H9 (cell line): ENCODE measurements around the gene PGLYRP4. TPM values are rescaled to one million over a fixed set of nuclear protein-coding genes. Genes with fewer than 3 reads are reported as not detected.
A peak's percentile ranks its signal among the peaks of the same experiment; 100 is the strongest.

Source experiments
- DNase-seq: peaks from one replicate; pipeline ENCODE4 v3.0.0-alpha.2; 2017
- H2AFZ ChIP-seq: one replicate; pipeline ENCODE4 v1.6.1; 2013; ENCODE audit warnings: mild to moderate bottlenecking, low read length, control low read depth, moderate library complexity
- H2AK5ac ChIP-seq: 2 replicates; pipeline ENCODE4 v1.6.1; 2013; ENCODE audit warnings: low read length, control low read depth, mixed read lengths; ENCODE audit not compliant: insufficient read length
- H2BK120ac ChIP-seq: one replicate; pipeline ENCODE4 v1.6.1; 2013; ENCODE audit warnings: low read depth, mild to moderate bottlenecking, low read length, control low read depth, inconsistent platforms; ENCODE audit not compliant: poor library complexity, severe bottlenecking
- H2BK12ac ChIP-seq: 2 replicates; pipeline ENCODE4 v1.6.1; 2013; ENCODE audit warnings: low read length, control low read depth, mixed read lengths, low read depth; ENCODE audit not compliant: insufficient read length
- H2BK15ac ChIP-seq: 2 replicates; pipeline ENCODE4 v1.6.1; 2013; ENCODE audit warnings: low read depth, low read length, control low read depth
- H2BK20ac ChIP-seq: one replicate; pipeline ENCODE4 v1.6.1; 2013; ENCODE audit warnings: low read depth, mild to moderate bottlenecking, low read length, control low read depth, inconsistent platforms; ENCODE audit not compliant: poor library complexity, severe bottlenecking
- H2BK5ac ChIP-seq: 2 replicates; pipeline ENCODE4 v1.6.1; 2013; ENCODE audit warnings: low read length, control low read depth, mixed read lengths; ENCODE audit not compliant: insufficient read length
- H3K14ac ChIP-seq: 2 replicates; pipeline ENCODE4 v1.6.1; 2013; ENCODE audit warnings: low read length, control low read depth; ENCODE audit not compliant: insufficient read depth
- H3K18ac ChIP-seq: 2 replicates; pipeline ENCODE4 v1.6.1; 2013; ENCODE audit warnings: low read depth, mild to moderate bottlenecking, mixed read lengths, low read length, control low read depth; ENCODE audit not compliant: insufficient read length
- H3K23ac ChIP-seq: 2 replicates; pipeline ENCODE4 v1.6.1; 2013; ENCODE audit warnings: low read length, control low read depth, mixed read lengths, low read depth; ENCODE audit not compliant: insufficient read length
- H3K23me2 ChIP-seq: 2 replicates; pipeline ENCODE4 v1.6.1; 2013; ENCODE audit warnings: low read depth, mild to moderate bottlenecking, mixed read lengths, low read length, control low read depth; ENCODE audit not compliant: insufficient read length, poor library complexity, severe bottlenecking
- H3K27ac ChIP-seq: 2 replicates; pipeline ENCODE4 v1.5.1; 2013; ENCODE audit warnings: low read length, control low read depth, mixed read lengths, low read depth; ENCODE audit not compliant: insufficient read length
- H3K27me3 ChIP-seq: 2 replicates; pipeline ENCODE4 v1.6.1; 2013; ENCODE audit warnings: low read length, control low read depth, inconsistent platforms; ENCODE audit not compliant: insufficient read depth
- H3K4ac ChIP-seq: 2 replicates; pipeline ENCODE4 v1.6.1; 2013; ENCODE audit warnings: low read depth, mild to moderate bottlenecking, control low read depth, inconsistent platforms, low read length, moderate library complexity
- H3K4me1 ChIP-seq: 2 replicates; pipeline ENCODE4 v1.6.1; 2013; ENCODE audit warnings: low read length, control low read depth, inconsistent platforms; ENCODE audit not compliant: insufficient read depth
- H3K4me2 ChIP-seq: 2 replicates; pipeline ENCODE4 v1.6.1; 2013; ENCODE audit warnings: low read length, control low read depth, mixed read lengths; ENCODE audit not compliant: insufficient read length, insufficient read depth
- H3K56ac ChIP-seq: 2 replicates; pipeline ENCODE4 v1.6.1; 2013; ENCODE audit warnings: low read depth, mild to moderate bottlenecking, mixed read lengths, low read length, control low read depth; ENCODE audit not compliant: insufficient read length
- H3K79me1 ChIP-seq: 2 replicates; pipeline ENCODE4 v1.6.1; 2013; ENCODE audit warnings: low read depth, mild to moderate bottlenecking, moderate library complexity, low read length, control low read depth, inconsistent platforms; ENCODE audit not compliant: insufficient read depth, poor library complexity, severe bottlenecking
- H3K79me2 ChIP-seq: 2 replicates; pipeline ENCODE4 v1.6.1; 2013; ENCODE audit warnings: low read length, control low read depth, inconsistent platforms; ENCODE audit not compliant: insufficient read depth
- H3K9ac ChIP-seq: 2 replicates; pipeline ENCODE4 v1.6.1; 2013; ENCODE audit warnings: low read length, control low read depth, mixed read lengths; ENCODE audit not compliant: insufficient read length; ENCODE audit errors: extremely low read depth
- H3K9me3 ChIP-seq: one replicate; pipeline ENCODE4 v1.6.1; 2013; ENCODE audit warnings: low read depth, low read length, inconsistent platforms; ENCODE audit not compliant: control insufficient read depth
- H3T11ph ChIP-seq: one replicate; pipeline ENCODE4 v1.6.1; 2013; ENCODE audit warnings: mild to moderate bottlenecking, low read length, control low read depth, inconsistent platforms
- H4K20me1 ChIP-seq: one replicate; pipeline ENCODE4 v1.6.1; 2013; ENCODE audit not compliant: control insufficient read depth, insufficient read length, insufficient read depth
- H4K5ac ChIP-seq: 2 replicates; pipeline ENCODE4 v1.6.1; 2013; ENCODE audit warnings: low read depth, mild to moderate bottlenecking, mixed read lengths, low read length, control low read depth; ENCODE audit not compliant: insufficient read length
- H4K8ac ChIP-seq: replicated peaks from 2 replicates; pipeline ENCODE4 v1.6.1; 2013; ENCODE audit warnings: low read length, control low read depth, mixed read lengths, low read depth; ENCODE audit not compliant: insufficient read length
- H4K91ac ChIP-seq: 2 replicates; pipeline ENCODE4 v1.6.1; 2013; ENCODE audit warnings: low read depth, mild to moderate bottlenecking, moderate library complexity, mixed read lengths, low read length, control low read depth; ENCODE audit not compliant: insufficient read length
- H3K27ac Mint-ChIP-seq, 3 experiments: 2 replicates in 2 of 3; 3 replicates in 1 of 3; pipeline ENCODE4 v1.8.0; 2020 to 2021; ENCODE audit warnings: mixed read lengths in 3 of 3, mild to moderate bottlenecking in 1 of 3, moderate library complexity in 1 of 3
- H3K27me3 Mint-ChIP-seq: 2 replicates; pipeline ENCODE4 v1.8.0; 2021; ENCODE audit warnings: low read depth, mild to moderate bottlenecking, moderate library complexity, mixed read lengths
- H3K36me3 Mint-ChIP-seq, 3 experiments: 2 replicates in 2 of 3; 3 replicates in 1 of 3; pipeline ENCODE4 v1.8.0; 2020 to 2021; ENCODE audit warnings: low read depth in 3 of 3, mixed read lengths in 3 of 3; ENCODE audit not compliant: insufficient read depth in 1 of 3
- H3K4me1 Mint-ChIP-seq, 2 experiments: 2 replicates each; pipeline ENCODE4 v1.8.0; 2020; ENCODE audit warnings: mixed read lengths in 2 of 2
- H3K4me3 Mint-ChIP-seq, 2 experiments: 2 replicates in 1 of 2; 3 replicates in 1 of 2; pipeline ENCODE4 v1.8.0; 2020 to 2021; ENCODE audit warnings: mild to moderate bottlenecking in 2 of 2, mixed read lengths in 2 of 2, moderate library complexity in 1 of 2
- H3K9me3 Mint-ChIP-seq, 2 experiments: 2 replicates in 1 of 2; 3 replicates in 1 of 2; pipeline ENCODE4 v1.8.0; 2020; ENCODE audit warnings: mild to moderate bottlenecking in 2 of 2, mixed read lengths in 2 of 2, moderate library complexity in 1 of 2
- CTCF ChIP-seq: fragments of 200-600 bp; sonication (generic); conservative IDR thresholded peaks from 3 replicates; pipeline ENCODE4 v1.8.0; 2021; ENCODE audit warnings: antibody characterized with exemption, mild to moderate bottlenecking
- WGBS: extraction: QIAGEN DNeasy Blood & Tissue Kit; methylation state at CpG from one replicate; pipeline ENCODE4 v1.1.7; 2013; ENCODE audit warnings: missing lambda C conversion rate, low lambda C conversion rate, mixed read lengths; ENCODE audit not compliant: insufficient read length; ENCODE audit errors: extremely low coverage; 5-methylcytosine and 5-hydroxymethylcytosine counted together
- total RNA-seq: library from RNA; stranded (reverse); gene quantifications from 2 replicates; pipeline ENCODE4 v1.2.1, GENCODE V29; 2021

PGLYRP4 gene
- total RNA-seq, 1 experiment from 2014 or later, result not detected

GRCh38 chr1:153395136-153395685, 46.6 kb upstream of the PGLYRP4 start:
- Histone ChIP-seq H3K18ac (no peak overlapping the region), H3K27ac (no peak overlapping the region), H2BK20ac (no peak overlapping the region), H4K8ac (no peak overlapping the region), H3K23ac (no peak overlapping the region), H2BK12ac (no peak overlapping the region), H4K5ac (no peak overlapping the region), H3T11ph (no peak overlapping the region), H3K23me2 (no peaks in the 10 kb centered on the region), H3K79me1 (no peaks in the 10 kb centered on the region), H4K91ac (no peak overlapping the region), H3K14ac (no peak overlapping the region), H3K4ac (no peak overlapping the region), H3K4me2 (no peak overlapping the region), H3K9ac (no peak overlapping the region), H2AFZ (no peak overlapping the region), H3K56ac (no peak overlapping the region), H3K4me1 (no peaks in the 10 kb centered on the region), H3K27me3 (no peaks in the 10 kb centered on the region), H2AK5ac (no peak overlapping the region), H2BK15ac (no peak overlapping the region), H4K20me1 (no peaks in the 10 kb centered on the region), H2BK5ac (no peak overlapping the region), H3K79me2 (no peaks in the 10 kb centered on the region), H3K9me3 (no peaks in the 10 kb centered on the region), H2BK120ac (no peak overlapping the region)
- no CpG with 5 or more reads among the region's 7 CpGs for WGBS
- Mint-ChIP-seq H3K36me3 (no peaks in the 10 kb centered on the region; a peak in 1 of 7 replicates), H3K4me3 (no peak overlapping the region), H3K4me1 (peaks cover 0 to 2% of the 10 kb centered on the region in 2 experiments; a peak in 1 of 4 replicates), H3K9me3 (no peaks in the 10 kb centered on the region), H3K27ac (no peak overlapping the region; a peak in 1 of 7 replicates), H3K27me3 (peaks cover 12% of the 10 kb centered on the region)
- peak; percentile 17 for DNase-seq
- no peak for TF ChIP-seq CTCF
